GM13977 (cell line): Measurements from ENCODE around the gene UGT1A8.
"Not testable (repeated sequence)": the region's sequence is repeated elsewhere in the genome, so short reads cannot be mapped to it uniquely, and the experiment has no call there.

Experiments
- DNase-seq: peaks from one replicate; pipeline ENCODE4 v3.0.0; 2012; ENCODE audit warnings: low spot score
- CTCF ChIP-seq: IDR thresholded peaks from 2 replicates; pipeline ENCODE4 v1.5.1; 2012; ENCODE audit warnings: mild to moderate bottlenecking, control low read depth; ENCODE audit not compliant: insufficient read depth; ENCODE audit errors: extremely low read depth, missing control alignments
- in situ Hi-C: fragments of 300-500 bp; cut with MboI; formaldehyde crosslinking; loops from one replicate; pipeline ENCODE4 v1.12.0; 2022; ENCODE audit warnings: low sequenced_read_pairs, low pct_unique_long_range_greater_than_20kb, mixed read lengths, inconsistent platforms; ENCODE audit not compliant: unreplicated experiment

Gene UGT1A8

GRCh38 chr2:233605680-233606079 is 11.8 kb upstream of the UGT1A8 start:
- in situ Hi-C loops = no loop called here
- no peak for DNase-seq
- no peak for TF ChIP-seq CTCF

GRCh38 chr2:233611284-233611683 is 6.1 kb upstream of the UGT1A8 start:
- DNase-seq = no peak
- no peak for TF ChIP-seq CTCF
- in situ Hi-C loops = no loop called here

- in situ Hi-C loops = no loop called here
- TF ChIP-seq CTCF = no peak
- no peak for DNase-seq
These were observed 2.8 kb downstream of the UGT1A8 start for GRCh38 chr2:233620204-233620603.

- in situ Hi-C loops = not testable (repeated sequence)
These were observed 4.4 kb downstream of the UGT1A8 start for GRCh38 chr2:233621863-233622262.

GRCh38 chr2:233627331-233628025 is 10.0 kb downstream of the UGT1A8 start:
- in situ Hi-C loops = no loop called here
- no peak for DNase-seq
- TF ChIP-seq CTCF = no peak

More at GRCh38 chr2:233621863-233622262, 4.4 kb downstream of the UGT1A8 start:
- DNase-seq = not testable (repeated sequence)

GRCh38 chr2:233636306-233636705 is 18.9 kb downstream of the UGT1A8 start, which contains the start of gene UGT1A10:
Gene UGT1A10 (plus strand): TSS chr2:233636448. CDS start chr2:233636523, 75 bp downstream.
- in situ Hi-C loops, DNase-seq: not testable (repeated sequence)

- DNase-seq = no peak
- TF ChIP-seq CTCF = no peak
- in situ Hi-C loops = no loop called here
These were observed 21.4 kb downstream of the UGT1A8 start for GRCh38 chr2:233638836-233639235.

- DNase-seq = no peak
- TF ChIP-seq CTCF = no peak
- in situ Hi-C loops = no loop called here
These were observed 22.4 kb downstream of the UGT1A8 start for GRCh38 chr2:233639860-233640259.
